NB4 (cell line): ENCODE results near the gene TGFA.

Experiments used
- DNase-seq: peaks from one replicate; pipeline ENCODE4 v3.0.0; 2010; ENCODE audit warnings: low read depth
- H3K4me3 ChIP-seq: one replicate; pipeline ENCODE4 v1.5.1; 2011; ENCODE audit warnings: mild to moderate bottlenecking, low read depth, low read length, moderate library complexity
- MYC ChIP-seq: IDR thresholded peaks from 2 replicates; pipeline ENCODE4 v1.6.1; 2011; ENCODE audit warnings: low read depth, low read length
- POLR2A ChIP-seq: IDR thresholded peaks from 2 replicates; pipeline ENCODE4 v1.6.1; 2011; ENCODE audit warnings: mild to moderate bottlenecking; ENCODE audit not compliant: insufficient read length; ENCODE audit errors: extremely low read depth
- TF ChIP-seq, protein P1 (sequence below): IDR thresholded peaks from 2 replicates; pipeline ENCODE4 v1.6.1; 2011; ENCODE audit warnings: low read depth, low read length
- TF ChIP-seq, protein P2 (sequence below): IDR thresholded peaks from one replicate; pipeline ENCODE4 v1.5.1; 2012; ENCODE audit warnings: low read depth, low read length

TGFA gene

DNA sequence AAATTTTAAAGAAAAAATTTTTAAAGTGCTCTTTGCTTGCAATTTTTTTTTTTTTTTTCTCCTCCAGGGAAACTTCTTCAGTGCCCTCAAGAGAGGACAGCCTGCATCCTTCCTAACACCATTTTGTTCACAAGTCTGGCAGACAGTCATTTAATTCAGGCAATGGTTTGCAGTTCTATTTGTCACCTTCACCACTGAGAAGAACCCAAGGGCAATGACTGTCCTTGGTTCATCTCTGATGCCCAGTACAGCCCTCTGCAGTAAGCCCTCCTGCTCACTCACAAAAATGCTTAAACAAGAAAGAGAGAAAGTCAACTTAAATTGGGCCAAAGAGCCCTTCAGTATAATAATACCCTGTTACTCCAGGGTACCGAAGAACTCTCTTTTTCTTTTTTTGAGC lies 52.4 kb downstream of the TGFA start:
- TF ChIP-seq MYC, result no peak
- TF ChIP-seq POLR2A, result no peak
- TF ChIP-seq, protein P1, sequence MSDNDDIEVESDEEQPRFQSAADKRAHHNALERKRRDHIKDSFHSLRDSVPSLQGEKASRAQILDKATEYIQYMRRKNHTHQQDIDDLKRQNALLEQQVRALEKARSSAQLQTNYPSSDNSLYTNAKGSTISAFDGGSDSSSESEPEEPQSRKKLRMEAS, result no peak
- TF ChIP-seq, protein P2, sequence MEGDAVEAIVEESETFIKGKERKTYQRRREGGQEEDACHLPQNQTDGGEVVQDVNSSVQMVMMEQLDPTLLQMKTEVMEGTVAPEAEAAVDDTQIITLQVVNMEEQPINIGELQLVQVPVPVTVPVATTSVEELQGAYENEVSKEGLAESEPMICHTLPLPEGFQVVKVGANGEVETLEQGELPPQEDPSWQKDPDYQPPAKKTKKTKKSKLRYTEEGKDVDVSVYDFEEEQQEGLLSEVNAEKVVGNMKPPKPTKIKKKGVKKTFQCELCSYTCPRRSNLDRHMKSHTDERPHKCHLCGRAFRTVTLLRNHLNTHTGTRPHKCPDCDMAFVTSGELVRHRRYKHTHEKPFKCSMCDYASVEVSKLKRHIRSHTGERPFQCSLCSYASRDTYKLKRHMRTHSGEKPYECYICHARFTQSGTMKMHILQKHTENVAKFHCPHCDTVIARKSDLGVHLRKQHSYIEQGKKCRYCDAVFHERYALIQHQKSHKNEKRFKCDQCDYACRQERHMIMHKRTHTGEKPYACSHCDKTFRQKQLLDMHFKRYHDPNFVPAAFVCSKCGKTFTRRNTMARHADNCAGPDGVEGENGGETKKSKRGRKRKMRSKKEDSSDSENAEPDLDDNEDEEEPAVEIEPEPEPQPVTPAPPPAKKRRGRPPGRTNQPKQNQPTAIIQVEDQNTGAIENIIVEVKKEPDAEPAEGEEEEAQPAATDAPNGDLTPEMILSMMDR, result no peak
- DNase-seq, result no peak
- no peak overlapping the region for H3K4me3 ChIP-seq

DNA sequence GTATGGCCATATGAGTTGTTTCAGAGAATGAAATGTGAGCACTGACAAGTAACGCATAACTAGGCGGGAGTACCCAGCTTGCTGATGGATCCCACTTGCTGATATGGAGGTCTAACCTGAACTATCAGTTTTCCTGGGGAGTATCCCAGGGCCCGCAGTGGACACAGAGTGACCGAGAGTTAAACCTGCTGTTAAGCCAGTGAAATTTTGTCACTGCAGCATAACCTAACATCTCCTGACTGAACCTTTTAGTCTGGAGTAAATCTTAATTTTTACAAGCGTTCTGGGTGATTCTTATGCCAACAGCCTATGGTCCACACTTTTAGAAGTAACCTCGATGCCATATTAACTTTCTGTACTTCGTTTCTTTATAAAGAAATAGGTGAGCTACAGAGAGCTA lies 54.4 kb downstream of the TGFA start:
- no peak overlapping the region for H3K4me3 ChIP-seq
- TF ChIP-seq POLR2A (no peak), MYC (no peak)
- TF ChIP-seq, protein P2, result no peak
- TF ChIP-seq, protein P1, result no peak
- DNase-seq, result no peak

- TF ChIP-seq POLR2A, result no peak
- TF ChIP-seq, protein P1, result no peak
- TF ChIP-seq MYC, result no peak
- TF ChIP-seq, protein P2, result no peak
- no peak for DNase-seq
- H3K4me3 ChIP-seq, result no peak overlapping the region
Measured at GRCh38 chr2:70498528-70498927, 55.1 kb downstream of the TGFA start.

- TF ChIP-seq POLR2A (no peak), MYC (no peak)
- TF ChIP-seq, protein P2, result no peak
- TF ChIP-seq, protein P1, result no peak
- no peak overlapping the region for H3K4me3 ChIP-seq
- DNase-seq, result no peak
Measured at GRCh38 chr2:70498054-70498453, 55.6 kb downstream of the TGFA start.

DNA sequence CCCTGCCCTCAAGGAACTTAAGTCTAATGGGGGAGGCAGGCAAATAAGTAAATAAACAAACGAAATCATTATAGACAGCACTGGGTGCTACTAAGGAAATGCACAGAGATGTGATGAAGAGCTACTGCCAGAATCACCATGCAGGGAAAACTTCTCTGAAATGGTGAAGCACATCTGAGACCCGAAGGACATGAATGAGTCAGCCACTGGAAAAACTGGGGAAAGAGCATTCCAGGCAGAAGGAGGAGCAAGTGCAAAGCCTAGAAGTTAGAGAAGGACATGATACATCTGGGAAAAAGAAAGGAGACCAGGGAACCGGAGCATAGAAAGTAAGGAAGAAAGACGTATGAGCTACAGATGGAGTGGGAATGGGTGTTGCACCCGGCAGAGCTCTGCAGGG lies 56.8 kb downstream of the TGFA start:
- DNase-seq, result no peak
- TF ChIP-seq MYC (no peak), POLR2A (no peak)
- TF ChIP-seq, protein P1, result no peak
- TF ChIP-seq, protein P2, result no peak
- H3K4me3 ChIP-seq, result no peak overlapping the region

GRCh38 chr2:70494293-70494886 lies 59.2 kb downstream of the TGFA start:
- DNase-seq, result no peak
- H3K4me3 ChIP-seq, result no peak overlapping the region
- TF ChIP-seq POLR2A (no peak), MYC (no peak)
- TF ChIP-seq, protein P2, result no peak
- TF ChIP-seq, protein P1, result no peak
